ENCODE measurements around the gene AP1S2.
A peak's percentile ranks its signal among the peaks of the same experiment; 100 is the strongest.
"Not testable (repeated sequence)": the region's sequence is repeated elsewhere in the genome, so short reads cannot be mapped to it uniquely, and the experiment has no call there.

Gene AP1S2

DNA sequence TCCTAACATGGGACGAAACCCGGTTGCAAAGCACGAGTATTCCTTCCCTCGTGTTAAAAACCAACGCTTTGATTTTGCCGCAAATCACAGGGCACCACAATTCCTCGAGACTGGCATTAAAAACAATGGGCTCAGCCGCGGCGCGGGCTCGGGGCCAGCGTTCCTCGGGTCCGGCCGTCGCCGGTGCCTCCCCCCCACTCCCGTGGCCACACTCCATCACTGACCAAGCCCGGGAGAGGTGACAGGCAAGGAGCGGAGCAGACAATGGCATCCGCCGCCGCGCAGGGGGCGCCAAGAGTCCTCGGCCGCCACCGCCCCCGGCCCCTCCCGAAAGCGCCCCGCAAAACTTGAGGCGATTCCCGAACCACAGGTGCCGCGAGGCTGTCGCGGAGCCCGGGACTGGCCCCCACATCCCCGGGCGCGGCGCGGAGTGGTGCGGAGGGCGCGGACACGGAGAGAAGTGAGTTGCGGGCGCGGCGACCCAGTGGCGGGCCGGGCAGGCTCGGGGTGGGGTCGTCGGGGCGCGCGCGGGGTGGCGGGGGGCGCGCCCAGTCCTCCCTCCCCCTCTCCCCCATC is 445 bp downstream of the AP1S2 start:
- peak; percentile 61 for DNase-seq

DNA sequence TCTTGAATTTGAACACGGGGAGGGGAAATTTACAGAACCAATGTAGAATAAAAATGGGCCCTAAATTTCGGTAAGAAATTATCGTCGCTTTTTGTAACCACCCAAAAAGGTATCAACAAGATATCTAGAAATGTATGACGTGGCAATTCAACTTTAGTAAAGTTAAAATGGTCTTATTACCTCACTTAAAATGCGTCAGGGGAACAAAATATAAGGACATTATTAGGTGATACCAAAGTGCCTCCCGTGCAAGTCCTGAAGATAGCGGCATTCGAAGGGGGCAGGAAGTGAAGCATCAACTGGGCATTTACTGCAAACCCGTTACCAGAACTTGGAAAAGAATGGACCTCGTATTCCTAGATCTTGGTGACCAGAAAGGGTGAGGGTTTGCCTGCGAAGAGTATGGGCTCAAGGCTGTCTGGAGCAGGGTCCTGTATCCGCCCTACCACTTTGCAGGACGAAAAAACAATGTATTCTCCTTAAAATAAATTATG is 980 bp downstream of the AP1S2 start:
- DNase-seq = peak; percentile 4

DNA sequence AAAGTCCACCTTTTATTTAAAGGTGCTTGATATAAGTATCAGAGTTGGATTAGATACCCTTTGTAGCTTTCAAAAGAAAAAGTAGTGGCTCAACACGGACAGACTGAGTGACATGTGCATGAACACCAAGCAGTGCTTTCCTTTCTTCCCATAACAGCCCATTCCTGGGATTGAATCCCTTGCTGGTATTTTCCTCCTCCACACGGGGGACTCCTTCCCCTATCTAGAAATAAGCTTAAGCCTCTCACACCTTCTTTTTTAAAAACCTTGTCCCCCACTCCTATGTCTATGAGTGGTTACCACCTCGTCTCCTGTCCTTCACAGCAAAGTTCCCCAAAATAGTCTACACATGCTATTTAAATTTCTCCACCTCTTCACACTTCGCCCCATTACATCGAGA is 5.1 kb downstream of the AP1S2 start:
- no peak for DNase-seq

DNA sequence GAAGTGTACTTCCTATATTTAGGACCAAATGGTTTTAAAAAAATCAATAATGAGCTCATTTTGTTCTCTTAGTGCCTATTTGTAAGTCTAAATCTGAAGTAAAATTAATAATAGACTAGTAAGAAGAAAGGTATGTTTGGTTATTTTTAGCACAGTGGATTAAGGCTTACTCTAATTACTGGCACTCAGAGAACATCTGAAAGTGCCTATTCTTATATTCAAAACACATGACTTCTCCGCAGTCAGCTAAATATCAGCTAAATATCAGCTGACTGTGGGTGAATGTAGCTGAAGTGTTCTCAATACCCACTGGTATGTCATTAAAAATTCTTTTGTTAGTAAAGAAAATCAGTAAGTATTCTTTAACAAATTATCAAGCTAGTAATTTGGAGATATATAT is 6.0 kb downstream of the AP1S2 start:
- no peak for DNase-seq

DNA sequence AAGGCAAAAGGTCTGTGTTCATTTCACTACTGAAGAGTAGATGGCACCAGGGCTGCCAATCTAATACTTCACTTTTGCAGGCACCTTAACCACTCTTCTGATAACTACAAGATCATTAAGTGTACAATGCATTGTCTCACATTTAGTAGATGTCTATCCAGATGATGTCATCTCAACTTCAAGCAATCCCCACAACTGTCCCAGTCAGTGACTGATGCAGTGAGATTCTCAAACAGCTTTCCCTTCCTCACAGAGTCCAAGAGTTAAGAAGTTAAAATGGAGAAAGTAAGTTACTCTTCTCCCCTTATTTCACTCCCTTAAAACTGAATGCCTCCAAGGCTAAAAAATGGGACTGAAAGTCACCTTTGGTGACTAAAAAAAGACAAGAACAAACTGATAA is 10.7 kb downstream of the AP1S2 start:
- no peak for DNase-seq

DNA sequence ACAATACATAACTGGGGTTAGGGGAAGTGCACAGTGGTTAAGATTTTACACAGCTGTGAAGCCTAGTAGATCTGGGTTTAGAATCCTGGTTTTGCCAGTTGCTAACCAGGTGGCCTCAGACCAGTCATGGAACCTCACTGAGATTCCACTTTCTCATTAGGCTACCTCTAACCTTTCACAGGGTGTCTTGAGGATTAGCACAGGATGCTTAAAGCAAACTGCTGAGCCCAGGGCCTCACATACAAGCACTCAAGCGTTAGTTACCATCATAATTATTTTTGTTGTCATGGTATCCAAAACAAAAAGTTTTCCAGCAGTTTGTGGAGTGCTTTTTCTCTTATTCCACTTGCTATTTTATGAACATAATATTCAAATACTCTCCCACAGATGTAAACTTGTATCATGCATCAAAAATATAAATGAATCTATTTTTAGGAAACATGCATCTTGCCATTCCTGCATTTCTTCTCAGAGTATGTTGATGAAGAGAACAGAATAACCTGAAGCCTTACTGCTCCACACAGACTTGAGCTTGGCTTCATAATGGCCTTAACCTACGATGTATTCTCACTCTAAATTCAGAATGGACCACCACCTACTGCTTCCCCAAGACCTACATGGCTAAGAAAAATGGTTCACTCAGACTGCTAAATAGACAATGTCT is 12.6 kb downstream of the AP1S2 start:
- DNase-seq = no peak

DNA sequence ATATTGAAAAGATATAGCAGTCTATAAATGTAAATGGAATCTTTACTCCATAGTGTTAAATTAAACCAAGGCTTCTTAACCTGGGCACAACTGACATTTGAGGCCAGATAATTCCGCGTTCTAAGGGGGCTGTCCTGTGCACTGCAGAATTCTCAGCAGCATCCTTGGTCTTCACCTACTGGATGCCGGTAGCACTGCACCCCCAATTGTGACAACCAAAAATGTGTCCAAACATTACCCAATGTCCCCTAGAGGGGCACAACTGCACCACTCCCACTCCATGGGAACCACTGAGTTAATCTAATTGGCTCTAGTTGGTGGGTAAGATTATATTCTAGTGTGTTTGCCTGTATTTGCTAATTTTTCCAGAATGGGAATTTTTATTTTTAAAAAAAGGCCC is 16.6 kb downstream of the AP1S2 start:
- DNase-seq = peak; percentile 9

DNA sequence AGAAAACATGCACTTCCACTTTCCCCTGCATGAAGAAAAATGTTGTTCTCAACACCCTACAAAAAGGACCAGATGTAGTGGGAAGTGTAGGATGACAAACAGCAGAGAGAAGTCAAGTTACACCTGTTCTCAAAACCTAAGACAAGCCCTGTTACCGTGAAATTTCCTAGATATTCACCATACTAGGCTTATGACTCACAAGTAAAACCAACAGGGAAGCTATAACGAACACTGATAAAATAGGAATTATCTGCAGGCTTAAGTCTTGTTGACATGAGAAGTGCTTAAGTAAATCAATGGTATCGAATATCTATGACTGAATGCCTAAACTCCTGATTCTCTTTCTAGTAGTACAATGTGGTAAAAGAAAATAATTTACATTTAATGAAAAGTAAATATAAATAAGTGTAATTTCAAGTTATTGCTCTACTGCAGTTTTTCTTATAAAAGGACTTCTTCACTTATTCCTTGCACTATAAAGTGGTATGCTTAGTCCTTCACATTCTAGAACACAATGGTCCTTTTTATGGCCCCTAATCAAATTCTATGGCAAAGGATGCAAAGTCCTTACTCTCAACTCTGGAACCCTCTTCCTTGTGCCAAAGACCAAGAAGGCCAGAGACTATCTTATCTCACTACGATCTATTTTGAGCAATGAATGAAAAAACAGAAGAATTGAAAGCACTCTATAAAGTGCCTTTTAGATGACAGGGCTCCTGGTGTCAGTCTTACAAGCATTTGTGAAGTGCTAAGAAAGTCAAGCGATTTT is 19.6 kb downstream of the AP1S2 start:
- no peak for DNase-seq

DNA sequence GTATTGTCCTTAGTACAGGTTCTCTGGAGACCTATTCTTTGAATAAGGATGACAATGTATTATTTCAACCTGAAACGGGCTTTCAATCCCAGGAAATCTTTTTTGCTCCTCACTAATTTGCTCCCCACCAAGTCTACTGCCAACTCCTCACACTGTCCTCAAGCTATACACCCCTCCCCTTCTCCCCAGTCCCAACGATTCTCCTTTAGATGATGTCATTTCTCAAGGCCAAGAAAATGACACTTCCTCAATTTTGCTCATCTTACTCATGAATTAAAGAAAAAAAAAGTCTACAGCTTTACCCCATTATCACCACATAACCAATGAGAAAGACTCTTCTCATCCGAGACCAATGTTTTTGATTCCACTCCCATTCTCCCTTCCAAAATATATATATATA is 20.6 kb downstream of the AP1S2 start:
- DNase-seq = no peak

DNA sequence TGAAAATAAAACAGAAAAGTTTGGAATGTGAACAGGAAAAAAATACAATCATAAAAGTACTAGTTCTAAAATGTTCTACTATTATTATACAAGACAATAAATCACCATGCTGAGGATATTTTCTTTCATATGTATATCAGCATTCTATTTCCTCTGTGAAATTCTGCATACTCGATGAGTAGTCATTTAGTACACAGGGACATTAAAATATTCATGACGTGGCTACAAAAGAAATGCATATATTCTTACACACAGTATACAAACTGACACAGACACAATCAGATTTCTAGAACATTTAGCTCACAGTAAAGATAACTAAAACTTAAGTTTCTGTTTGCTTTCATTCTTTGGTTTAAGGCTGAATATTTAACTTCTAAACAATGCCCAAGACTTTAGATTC is 23.3 kb downstream of the AP1S2 start:
- not testable (repeated sequence) for DNase-seq

DNA sequence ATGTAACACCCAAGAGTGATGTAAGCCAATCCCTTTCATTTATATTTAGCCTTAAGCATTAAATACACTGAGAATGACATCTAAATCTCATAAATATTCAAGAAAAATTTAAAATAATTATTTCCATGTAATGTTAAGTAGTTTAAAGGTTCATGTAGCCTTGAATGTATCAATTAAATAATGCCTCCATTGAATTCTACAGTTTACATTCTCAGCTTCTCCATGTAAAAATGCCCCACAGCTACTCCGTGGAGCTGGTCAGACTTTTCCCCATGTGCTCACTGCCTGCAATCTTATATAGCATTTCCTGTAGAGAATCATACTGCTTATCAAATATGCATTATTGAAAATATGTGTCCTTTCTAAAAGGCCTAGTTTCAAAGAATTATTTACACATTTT is 25.4 kb downstream of the AP1S2 start:
- no peak for DNase-seq

DNA sequence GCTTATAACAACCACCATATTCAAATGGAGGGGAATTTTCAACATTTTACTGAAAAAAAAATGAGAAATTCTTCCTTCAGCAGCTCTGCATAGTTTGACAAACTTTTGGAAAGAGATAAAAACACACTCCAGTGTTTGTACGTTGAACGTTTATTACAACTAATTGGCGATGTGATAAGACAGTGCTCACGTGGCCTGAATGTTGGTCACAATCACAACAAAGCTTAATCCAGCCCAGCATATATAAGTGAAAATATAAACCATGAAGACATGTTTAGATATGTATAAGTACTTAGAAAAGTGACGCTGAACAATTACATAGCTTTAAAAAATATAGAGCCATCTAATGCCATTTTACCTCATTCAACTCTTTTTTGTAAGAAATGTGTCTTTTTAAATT is 28.7 kb downstream of the AP1S2 start:
- DNase-seq = no peak

DNA sequence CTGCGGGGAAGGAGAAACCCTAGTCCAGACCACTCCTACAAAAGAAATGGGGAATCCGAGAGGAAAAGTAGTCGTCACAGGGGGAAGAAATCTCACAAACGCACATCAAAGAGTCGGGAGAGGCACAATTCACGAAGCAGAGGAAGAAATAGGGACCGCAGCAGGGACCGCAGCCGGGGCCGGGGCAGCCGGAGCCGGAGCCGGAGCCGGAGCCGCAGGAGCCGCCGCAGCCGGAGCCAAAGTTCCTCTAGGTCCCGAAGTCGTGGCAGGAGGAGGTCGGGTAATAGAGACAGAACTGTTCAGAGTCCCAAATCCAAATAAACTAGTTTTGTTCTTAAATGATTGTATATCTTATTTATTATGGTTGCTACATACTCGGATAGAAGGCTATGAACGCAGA is 31.7 kb downstream of the AP1S2 start:
- no peak for DNase-seq

DNA sequence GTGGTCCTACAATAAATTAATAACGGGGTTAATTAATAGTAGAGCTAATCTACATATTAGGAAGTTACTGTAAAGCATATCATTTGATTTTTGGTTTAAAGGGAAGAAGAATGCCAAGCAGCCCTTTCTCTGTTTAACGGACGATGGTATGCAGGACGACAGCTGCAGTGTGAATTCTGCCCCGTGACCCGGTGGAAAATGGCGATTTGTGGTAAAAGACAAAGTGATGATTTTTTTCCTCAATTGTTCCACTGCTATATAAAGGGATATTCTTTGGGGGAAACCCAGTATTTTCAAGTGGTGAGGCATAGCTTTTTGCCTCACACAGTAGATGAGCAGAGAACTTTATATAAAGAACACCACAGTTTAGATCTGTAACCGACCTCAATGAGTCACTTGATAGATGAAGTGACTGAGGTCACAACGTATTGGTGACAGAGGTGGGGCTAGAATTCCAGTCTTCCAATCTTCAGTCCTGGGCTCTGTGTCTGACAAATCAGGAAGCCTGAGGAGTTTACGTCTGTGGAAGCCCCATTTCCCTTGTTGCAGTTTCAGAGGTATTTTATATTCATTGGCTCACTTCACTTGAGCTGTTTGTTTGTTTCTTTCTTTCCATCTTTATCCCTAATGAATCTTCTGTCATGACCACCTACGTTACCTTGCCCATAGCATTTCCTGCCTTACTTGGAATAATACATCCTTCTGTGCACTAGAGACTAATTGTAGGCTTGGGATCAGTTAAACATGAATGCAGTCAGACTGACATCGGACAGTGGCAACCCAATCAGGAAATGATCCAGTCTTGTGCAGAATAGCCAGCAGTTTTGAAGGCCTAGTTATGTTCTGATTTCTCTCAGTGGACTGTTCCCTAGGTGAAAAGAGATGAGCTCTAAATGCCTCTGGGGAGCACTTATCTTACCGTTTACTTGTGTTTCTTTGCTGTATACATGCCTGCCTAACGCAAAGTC is 34.2 kb downstream of the AP1S2 start:
- DNase-seq = peak; percentile 8

DNA sequence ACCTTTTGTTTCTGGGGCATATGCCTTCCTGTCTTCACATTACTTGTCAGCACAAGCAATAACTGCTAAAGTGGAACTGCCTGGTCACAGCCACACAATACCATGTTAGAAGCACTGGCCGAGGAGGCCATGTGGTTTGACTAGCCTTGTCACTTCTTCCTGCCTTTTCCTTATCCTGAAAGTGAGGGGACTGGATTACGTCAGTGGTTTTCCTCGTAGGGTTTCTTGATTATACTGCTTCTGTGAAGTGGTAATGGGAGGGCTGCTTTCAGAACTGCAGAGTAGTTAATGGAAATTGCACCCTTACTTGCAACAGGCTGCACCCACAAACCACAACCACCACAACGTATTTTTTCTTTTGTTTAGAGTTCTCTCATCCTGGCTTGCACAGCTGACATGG is 37.7 kb downstream of the AP1S2 start:
- peak; percentile 79 for DNase-seq

DNA sequence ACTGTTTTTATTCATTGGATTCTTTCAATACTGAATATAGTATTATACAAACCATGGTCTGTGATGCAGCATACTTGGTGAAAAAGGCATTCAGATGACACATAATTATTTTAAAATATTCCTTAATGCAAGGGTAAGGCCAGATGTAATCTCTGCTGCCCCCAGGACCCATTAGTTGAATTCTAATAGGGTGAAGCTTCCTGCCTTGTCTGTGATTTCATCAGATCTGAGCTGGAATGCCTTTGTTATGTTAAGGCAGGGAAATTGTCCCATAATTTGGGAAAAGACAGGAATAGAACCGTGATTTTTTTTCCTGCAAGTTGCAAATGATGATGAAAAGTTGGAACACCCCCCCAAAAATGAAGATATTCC is 38.2 kb downstream of the AP1S2 start:
- no peak for DNase-seq

DNA sequence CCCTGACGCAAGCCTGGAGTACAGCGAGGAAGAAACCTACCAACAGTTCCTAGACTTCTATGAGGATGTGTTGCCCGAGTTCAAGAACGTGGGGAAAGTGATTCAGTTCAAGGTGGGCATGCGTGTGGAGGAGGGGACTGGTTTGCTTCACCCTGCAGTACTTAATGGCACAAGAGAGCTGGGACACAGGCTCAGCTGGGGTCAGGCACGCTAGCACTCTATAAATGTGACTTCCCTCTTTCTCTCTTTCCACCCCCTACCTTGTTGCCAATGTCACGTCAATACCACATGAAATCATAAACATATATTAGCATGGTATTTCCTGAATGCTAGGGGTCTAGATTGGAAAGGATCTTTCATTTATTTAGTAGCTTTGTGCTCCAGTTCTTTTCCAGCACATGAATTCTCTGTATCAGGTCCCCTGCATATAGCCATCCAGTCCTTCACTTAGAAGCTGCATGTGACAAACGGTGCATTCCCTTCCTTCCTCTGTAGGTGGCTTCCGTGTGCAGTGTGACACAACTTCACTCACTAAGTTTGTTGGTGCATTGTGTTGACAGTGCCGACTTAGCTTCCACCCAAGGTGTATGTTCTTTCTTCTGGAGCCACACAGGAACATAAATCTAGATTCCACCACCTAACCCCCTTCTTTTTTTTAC is 38.7 kb downstream of the AP1S2 start:
- DNase-seq = peak; percentile 57

DNA sequence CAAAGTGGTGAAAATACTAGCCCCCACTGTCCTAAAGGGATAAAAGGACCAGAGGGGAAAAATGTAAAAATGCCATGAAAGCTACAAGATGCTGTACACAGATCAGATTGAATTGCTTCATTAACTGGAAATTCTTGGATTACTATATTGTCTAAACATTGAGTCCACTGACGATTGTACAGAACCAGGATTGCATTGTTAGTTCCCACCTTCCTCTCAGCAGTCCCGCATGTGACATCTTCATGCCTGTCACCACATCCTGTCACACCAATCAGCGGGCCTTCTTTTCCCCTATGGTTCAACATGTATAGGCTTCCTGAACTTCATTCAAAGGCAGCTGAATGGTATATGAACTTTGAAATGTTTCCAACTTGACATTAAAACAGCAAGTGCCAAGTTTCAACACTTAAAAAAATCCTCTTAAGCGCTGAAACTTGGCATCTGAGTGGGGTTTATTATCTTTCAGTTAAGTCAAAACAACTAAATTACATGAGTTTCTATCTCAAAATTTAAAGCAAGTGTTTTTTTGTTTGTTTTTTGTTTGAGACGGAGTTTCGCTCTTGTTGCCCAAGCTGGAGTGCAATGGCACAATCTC is 39.7 kb downstream of the AP1S2 start:
- DNase-seq = peak; percentile 17

DNA sequence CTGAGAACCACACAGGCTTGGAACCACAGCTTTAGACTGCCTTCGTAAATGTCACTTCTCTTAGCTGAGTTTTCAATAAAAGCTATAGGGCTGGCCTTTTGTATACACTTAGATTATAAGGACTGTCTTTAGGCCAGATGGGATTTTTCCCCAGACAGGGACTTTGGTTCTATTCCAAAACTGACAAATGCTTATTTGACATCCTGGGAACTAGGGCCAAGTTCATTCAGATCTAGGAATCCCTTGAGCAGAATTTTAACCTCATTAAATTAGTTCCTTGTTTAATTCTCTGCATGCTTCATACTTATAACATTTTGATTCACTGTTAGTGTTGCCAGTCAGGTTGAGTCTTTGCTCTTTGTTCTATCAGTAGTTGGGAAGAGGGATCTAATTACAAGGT is 41.2 kb downstream of the AP1S2 start:
- DNase-seq = no peak

DNA sequence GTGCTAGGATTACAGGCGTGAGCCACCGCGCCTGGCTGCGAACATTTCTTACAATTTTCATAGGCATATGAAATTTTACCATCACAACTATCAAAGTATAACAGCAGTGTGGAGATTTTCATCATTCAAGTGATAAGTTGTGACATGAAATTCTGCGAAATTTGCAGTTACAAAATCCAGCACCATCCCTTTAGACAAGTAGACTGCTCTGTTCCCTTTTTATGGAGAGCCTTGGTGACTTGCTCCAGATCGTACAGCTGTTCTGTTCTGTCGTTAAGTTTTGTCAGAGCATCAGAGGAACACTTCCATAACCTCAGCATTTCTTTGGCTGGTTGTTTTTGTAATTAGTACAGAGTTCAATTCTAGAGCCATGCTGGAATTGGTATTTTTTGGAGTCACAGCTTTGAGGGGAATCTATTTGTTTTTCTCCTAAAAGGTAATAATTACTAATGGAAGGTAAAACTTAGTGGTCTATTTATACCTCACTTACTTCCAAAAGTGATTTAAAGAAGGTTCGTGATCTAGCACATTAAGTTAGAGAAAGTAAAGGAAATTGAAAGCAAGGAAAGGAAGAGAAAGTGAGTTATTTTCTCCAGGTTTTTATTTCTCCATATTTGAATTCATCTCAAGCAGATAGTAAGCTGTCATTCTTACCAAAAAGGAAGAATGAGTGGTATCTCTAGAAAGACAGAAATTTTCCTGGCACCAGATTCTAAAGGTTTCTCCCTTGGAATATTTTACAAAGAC is 42.2 kb downstream of the AP1S2 start:
- no peak for DNase-seq

DNA sequence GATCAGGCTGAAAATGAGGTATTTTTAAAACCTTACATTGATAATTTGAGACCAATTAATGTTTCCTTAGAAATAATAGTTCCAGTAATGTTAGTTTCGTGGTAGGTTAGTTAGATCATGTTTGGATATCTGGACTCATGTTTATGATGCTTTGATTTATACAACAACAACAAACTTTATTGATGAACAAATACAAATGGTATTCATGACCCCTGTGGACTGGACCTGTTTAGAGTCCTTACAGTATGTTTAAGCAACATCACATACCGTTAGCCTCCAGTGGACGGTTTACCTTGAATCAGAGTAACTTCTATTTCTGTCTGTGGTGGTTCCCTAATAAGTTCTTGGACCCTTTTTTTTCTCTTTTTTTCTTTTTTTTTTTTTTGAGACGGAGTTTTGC is 46.4 kb downstream of the AP1S2 start:
- DNase-seq = no peak

Data from activated CD4-positive, alpha-beta T cell treated with anti-CD3 and anti-CD28 coated beads, Interleukin-2, Interleukin-6, amounts not matched to agents 100 ng/mL and 50 ng/mL, durations not matched to agents 16 hours and 8 hours (primary cell).